Measurements from ENCODE around the gene RPS3. TPM values are rescaled to one million over a fixed set of nuclear protein-coding genes. Genes with fewer than 3 reads are reported as not detected.

Gene RPS3
- polyA plus RNA-seq, 1 of the 3 experiments (the other 2 are of a cell fraction): 4,540 TPM

DNA sequence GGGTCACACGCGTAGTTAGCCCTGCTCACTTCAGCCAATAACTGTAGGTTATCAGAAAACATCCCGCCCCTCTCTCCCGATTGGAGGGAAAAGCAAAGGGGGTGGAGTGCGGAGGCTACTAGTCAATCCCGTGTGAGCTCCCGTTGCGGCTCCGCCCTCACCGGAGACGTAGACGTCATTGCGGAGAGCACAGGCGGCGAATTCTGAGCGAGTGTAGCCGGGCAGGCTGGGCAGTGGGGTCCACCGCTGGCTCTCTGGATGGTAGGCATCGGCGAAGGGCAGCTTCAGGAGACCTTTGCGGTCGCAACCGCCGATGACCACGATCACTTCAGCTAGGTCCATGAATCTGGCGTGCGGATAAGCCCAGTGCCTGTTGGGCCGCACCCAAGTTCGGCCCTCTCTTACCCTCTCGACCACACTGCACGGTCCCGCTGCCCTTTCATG is 29.0 kb downstream of the RPS3 start (continued):
- no peak for TF ChIP-seq EZH2phosphoT487 (IDR thresholded peaks at IDR 0.05; ENCODE audit: borderline replicate concordance, low read depth)

DNA sequence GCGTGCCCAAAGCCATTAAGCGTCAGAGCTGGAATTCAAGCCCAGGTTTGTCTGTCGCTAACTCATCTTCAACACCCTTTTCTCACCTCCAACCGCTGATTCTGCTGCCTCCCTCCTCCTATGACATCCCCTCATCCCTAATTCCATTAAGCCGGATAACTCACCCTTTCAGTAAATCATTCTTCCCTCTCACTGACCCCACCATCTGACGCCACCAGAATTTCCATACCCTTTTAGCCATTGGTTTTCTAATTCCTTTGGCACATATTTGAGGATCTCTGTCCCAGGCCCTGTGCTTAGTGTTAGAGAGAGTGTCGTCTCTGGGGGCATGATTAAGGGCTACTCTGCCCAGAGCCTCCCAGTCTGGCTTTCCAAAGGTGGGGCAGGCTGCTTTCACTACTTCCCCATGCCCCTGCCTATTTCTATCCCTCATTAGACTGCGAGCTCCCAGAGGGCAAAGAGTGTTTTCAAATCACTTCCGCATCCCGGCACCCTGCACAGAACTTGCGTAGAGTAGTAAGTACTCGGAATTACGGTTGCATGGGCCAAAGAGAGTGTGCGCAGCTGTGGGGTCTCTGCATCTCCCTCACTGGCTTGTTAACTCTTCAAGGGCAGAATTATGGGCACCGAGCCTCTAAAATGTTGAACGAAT is 29.8 kb downstream of the RPS3 start:
- H3K4me3 ChIP-seq (ENCODE audit: low read depth in 2 of 2, low read length in 1 of 2): peak overlapping the region in 1 of 2 experiments; percentile 54; a peak in 1 of 4 replicates
- peak overlapping the region; percentile 80 for H3K4me2 ChIP-seq

More for the DNA sequence above, 29.8 kb downstream of the RPS3 start:
- ChIA-PET CTCF (interaction anchor here (0.5 to 9.0 kb wide), 12 partner anchors 12 to 907 kb away, joined by 3 to 54 read pairs (median 4); no protein-coding TSS in a partner anchor), POLR2A (interaction anchor here (0.6 to 0.8 kb wide), 2 partner anchors 8 to 96 kb away, joined by 3 to 5 read pairs; partner anchors contain the start of gene GDPD5)
- no peak for DNase-seq
- TF ChIP-seq YY1 (IDR thresholded peaks at IDR 0.05; ENCODE audit: low read depth): no peak
- TF ChIP-seq, protein P1, sequence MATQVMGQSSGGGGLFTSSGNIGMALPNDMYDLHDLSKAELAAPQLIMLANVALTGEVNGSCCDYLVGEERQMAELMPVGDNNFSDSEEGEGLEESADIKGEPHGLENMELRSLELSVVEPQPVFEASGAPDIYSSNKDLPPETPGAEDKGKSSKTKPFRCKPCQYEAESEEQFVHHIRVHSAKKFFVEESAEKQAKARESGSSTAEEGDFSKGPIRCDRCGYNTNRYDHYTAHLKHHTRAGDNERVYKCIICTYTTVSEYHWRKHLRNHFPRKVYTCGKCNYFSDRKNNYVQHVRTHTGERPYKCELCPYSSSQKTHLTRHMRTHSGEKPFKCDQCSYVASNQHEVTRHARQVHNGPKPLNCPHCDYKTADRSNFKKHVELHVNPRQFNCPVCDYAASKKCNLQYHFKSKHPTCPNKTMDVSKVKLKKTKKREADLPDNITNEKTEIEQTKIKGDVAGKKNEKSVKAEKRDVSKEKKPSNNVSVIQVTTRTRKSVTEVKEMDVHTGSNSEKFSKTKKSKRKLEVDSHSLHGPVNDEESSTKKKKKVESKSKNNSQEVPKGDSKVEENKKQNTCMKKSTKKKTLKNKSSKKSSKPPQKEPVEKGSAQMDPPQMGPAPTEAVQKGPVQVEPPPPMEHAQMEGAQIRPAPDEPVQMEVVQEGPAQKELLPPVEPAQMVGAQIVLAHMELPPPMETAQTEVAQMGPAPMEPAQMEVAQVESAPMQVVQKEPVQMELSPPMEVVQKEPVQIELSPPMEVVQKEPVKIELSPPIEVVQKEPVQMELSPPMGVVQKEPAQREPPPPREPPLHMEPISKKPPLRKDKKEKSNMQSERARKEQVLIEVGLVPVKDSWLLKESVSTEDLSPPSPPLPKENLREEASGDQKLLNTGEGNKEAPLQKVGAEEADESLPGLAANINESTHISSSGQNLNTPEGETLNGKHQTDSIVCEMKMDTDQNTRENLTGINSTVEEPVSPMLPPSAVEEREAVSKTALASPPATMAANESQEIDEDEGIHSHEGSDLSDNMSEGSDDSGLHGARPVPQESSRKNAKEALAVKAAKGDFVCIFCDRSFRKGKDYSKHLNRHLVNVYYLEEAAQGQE (IDR thresholded peaks at IDR 0.05; ENCODE audit: low read depth, low read length): no peak
- no peak for TF ChIP-seq FOSL2 (IDR thresholded peaks at IDR 0.05; ENCODE audit: borderline replicate concordance, low read depth)
- no peak for TF ChIP-seq EZH2phosphoT487 (IDR thresholded peaks at IDR 0.05; ENCODE audit: borderline replicate concordance, low read depth)
- TF ChIP-seq GABPA (IDR thresholded peaks at IDR 0.05; ENCODE audit: low read depth): no peak
- no peak for TF ChIP-seq FOXM1 (IDR thresholded peaks at IDR 0.05; ENCODE audit: low read depth)
- TF ChIP-seq SMC3 (IDR thresholded peaks at IDR 0.05; ENCODE audit: low read depth, low read length): no peak
- no peak for TF ChIP-seq RFX5 (IDR thresholded peaks at IDR 0.05; ENCODE audit: low read length)
- TF ChIP-seq, protein P2, sequence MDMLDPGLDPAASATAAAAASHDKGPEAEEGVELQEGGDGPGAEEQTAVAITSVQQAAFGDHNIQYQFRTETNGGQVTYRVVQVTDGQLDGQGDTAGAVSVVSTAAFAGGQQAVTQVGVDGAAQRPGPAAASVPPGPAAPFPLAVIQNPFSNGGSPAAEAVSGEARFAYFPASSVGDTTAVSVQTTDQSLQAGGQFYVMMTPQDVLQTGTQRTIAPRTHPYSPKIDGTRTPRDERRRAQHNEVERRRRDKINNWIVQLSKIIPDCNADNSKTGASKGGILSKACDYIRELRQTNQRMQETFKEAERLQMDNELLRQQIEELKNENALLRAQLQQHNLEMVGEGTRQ (IDR thresholded peaks at IDR 0.05; ENCODE audit: borderline replicate concordance, low read depth, low read length): no peak
- TF ChIP-seq RCOR1 (IDR thresholded peaks at IDR 0.05; ENCODE audit: low read length): no peak
- TF ChIP-seq, protein P3, sequence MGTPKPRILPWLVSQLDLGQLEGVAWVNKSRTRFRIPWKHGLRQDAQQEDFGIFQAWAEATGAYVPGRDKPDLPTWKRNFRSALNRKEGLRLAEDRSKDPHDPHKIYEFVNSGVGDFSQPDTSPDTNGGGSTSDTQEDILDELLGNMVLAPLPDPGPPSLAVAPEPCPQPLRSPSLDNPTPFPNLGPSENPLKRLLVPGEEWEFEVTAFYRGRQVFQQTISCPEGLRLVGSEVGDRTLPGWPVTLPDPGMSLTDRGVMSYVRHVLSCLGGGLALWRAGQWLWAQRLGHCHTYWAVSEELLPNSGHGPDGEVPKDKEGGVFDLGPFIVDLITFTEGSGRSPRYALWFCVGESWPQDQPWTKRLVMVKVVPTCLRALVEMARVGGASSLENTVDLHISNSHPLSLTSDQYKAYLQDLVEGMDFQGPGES (IDR thresholded peaks at IDR 0.05; ENCODE audit: low read depth, low read length): no peak
- no peak for TF ChIP-seq FOXJ3 (CRISPR knock-in tag; IDR thresholded peaks at IDR 0.05)
- no peak for TF ChIP-seq EP300 (IDR thresholded peaks at IDR 0.05; ENCODE audit: borderline replicate concordance in 1 of 2, low read depth in 1 of 2, low read length in 1 of 2)
- no peak for TF ChIP-seq NFIC (IDR thresholded peaks at IDR 0.05; ENCODE audit: borderline replicate concordance)
- H3F3A ChIP-seq (replicated peaks; ENCODE audit: insufficient read depth): peaks cover 4% of the 10 kb centered on the region
- no peaks in the 10 kb centered on the region for H3K9me3 ChIP-seq
- H2AFZ ChIP-seq (ENCODE audit: low read depth): no peak overlapping the region; the same call in 1 of the 2 replicates
- peaks cover 0 to 21% of the 10 kb centered on the region in 2 experiments; a peak in 1 of 4 replicates for H3K4me1 ChIP-seq (ENCODE audit: control insufficient read depth in 1 of 2, insufficient read depth in 2 of 2, low read depth in 1 of 2, low read length in 1 of 2)
- no peaks in the 10 kb centered on the region for H3K36me3 ChIP-seq (replicated peaks in 1 of 2; ENCODE audit: control insufficient read depth in 1 of 2, insufficient read depth in 2 of 2, low read length in 1 of 2)
- WGBS (ENCODE audit: low lambda C conversion rate): 96% methylated on average over 16 of the region's 16 CpGs
- no peaks in the 10 kb centered on the region for H3K9me2 ChIP-seq
- peaks cover 9% of the 10 kb centered on the region for H3K27me3 ChIP-seq (ENCODE audit: insufficient read depth)
- H3K9ac ChIP-seq: no peak overlapping the region
- no peaks in the 10 kb centered on the region for H4K20me1 ChIP-seq (ENCODE audit: insufficient read depth)
- no peaks in the 10 kb centered on the region for H3K79me2 ChIP-seq (ENCODE audit: insufficient read depth)
- H3K27ac ChIP-seq (ENCODE audit: low read depth in 2 of 2, low read length in 1 of 2): no peak overlapping the region
